Lung (tissue), 12 donors: ENCODE data around the gene TBC1D30. TPM values are rescaled to one million over a fixed set of nuclear protein-coding genes. Genes with fewer than 3 reads are reported as not detected.

Source experiments
- ATAC-seq: fragments of 200-7000 bp; cut with Tn5 transposase; one replicate; pipeline ENCODE4 v1.9.1; 2020; ENCODE audit warnings: moderate number of reproducible peaks; ENCODE audit not compliant: insufficient read depth, low FRiP score
- DNase-seq, 3 donors: peaks; one replicate each; pipeline ENCODE4 v3.0.0-alpha.2; 2013 to 2017
- H3K27ac ChIP-seq, 2 donors: one replicate each; pipeline ENCODE4 v1.5.1; 2013; ENCODE audit warnings: mild to moderate bottlenecking in 2 of 2, moderate library complexity in 2 of 2, control low read depth in 1 of 2, inconsistent platforms in 1 of 2, low read depth in 1 of 2, low read length in 1 of 2
- H3K27me3 ChIP-seq, 3 donors: one replicate each; pipeline ENCODE4 v1.5.1; 2013; ENCODE audit warnings: low read length in 2 of 3; ENCODE audit not compliant: control insufficient read depth in 3 of 3, insufficient read depth in 3 of 3
- H3K36me3 ChIP-seq, 4 donors: one replicate each; pipeline ENCODE4 v1.5.1; 2013; ENCODE audit warnings: low read length in 4 of 4, mild to moderate bottlenecking in 1 of 4, moderate library complexity in 1 of 4; ENCODE audit not compliant: control insufficient read depth in 4 of 4, insufficient read depth in 4 of 4
- H3K4me1 ChIP-seq, 5 donors: one replicate each; pipeline ENCODE4 v1.5.1; 2013; ENCODE audit warnings: low read length in 5 of 5, mild to moderate bottlenecking in 2 of 5, moderate library complexity in 1 of 5; ENCODE audit not compliant: control insufficient read depth in 5 of 5, insufficient read depth in 5 of 5
- H3K4me3 ChIP-seq: one replicate; pipeline ENCODE4 v1.5.1; 2013; ENCODE audit warnings: mild to moderate bottlenecking, control low read depth, moderate library complexity
- H3K9ac ChIP-seq, 2 donors: one replicate each; pipeline ENCODE4 v1.5.1; 2013; ENCODE audit warnings: low read length in 2 of 2, control low read depth in 1 of 2; ENCODE audit not compliant: insufficient read depth in 1 of 2
- H3K9me3 ChIP-seq, 4 donors: one replicate each; pipeline ENCODE4 v1.5.1; 2013; ENCODE audit warnings: low read length in 3 of 4, mild to moderate bottlenecking in 1 of 4, moderate library complexity in 1 of 4; ENCODE audit not compliant: control insufficient read depth in 4 of 4, insufficient read depth in 3 of 4
- CTCF ChIP-seq: IDR thresholded peaks from 2 replicates; pipeline ENCODE4 v1.5.1; 2012; ENCODE audit warnings: mild to moderate bottlenecking; ENCODE audit errors: control extremely low read depth, extremely low read depth
- WGBS, 2 donors: extraction: QIAGEN DNeasy Blood & Tissue Kit; methylation state at CpG; one replicate each; pipeline ENCODE4 v1.1.7; 2013; 5-methylcytosine and 5-hydroxymethylcytosine counted together
- polyA plus RNA-seq, 2 donors: library from polyadenylated mRNA; stranded (reverse); fragments of 200-250 nt; gene quantifications; one replicate each; pipeline ENCODE4 v1.2.1, GENCODE V29; 2013
- total RNA-seq, 2 donors: library from RNA; depleted of rRNA in 1 of 2; stranded (reverse); fragments of >200 nt in 1 of 2; gene quantifications; one replicate each; pipeline ENCODE4 v1.2.1, GENCODE V29; 2014 to 2021
- donor health status: control.
- donor health status: control.
- donor health status: Bipolar disorder and iron deficiency.
- donor health status: healthy.
- donor health status: DM: yes; HTN: yes; CAD: no.

Gene TBC1D30
- total and polyA plus RNA-seq, 4 donors = 3.3 to 15.7 (median 10.2) TPM

- no peak for TF ChIP-seq CTCF
- Histone ChIP-seq H3K4me1 (peaks cover 0 to 42% (median 11%) of the 10 kb centered on the region in 5 donors), H3K9ac (no peak overlapping the region), H3K27ac (no peak overlapping the region), H3K4me3 (no peak overlapping the region), H3K36me3 (no peaks in the 10 kb centered on the region), H3K9me3 (peaks cover 0 to 2% (median 0%) of the 10 kb centered on the region in 4 donors), H3K27me3 (no peaks in the 10 kb centered on the region)
- WGBS, 2 donors = 53 to 75% methylated on average over 1 of the region's 1 CpG
- DNase-seq = peak in 2 of 3 donors; percentile 58 to 63
- ATAC-seq = no peak
Measured at GRCh38 chr12:64916411-64917261, 92.2 kb downstream of the TBC1D30 start.

- no peak overlapping the region for H3K27ac ChIP-seq
- no peaks in the 10 kb centered on the region for H3K27me3 ChIP-seq
- DNase-seq (no peak), ATAC-seq (no peak)
- H3K36me3 ChIP-seq = no peaks in the 10 kb centered on the region
- 96% methylated on average over 2 of the region's 2 CpGs for WGBS, 2 donors
- H3K9me3 ChIP-seq = peaks cover 0 to 2% (median 0%) of the 10 kb centered on the region in 4 donors
- H3K4me3 ChIP-seq = no peak overlapping the region
- no peak overlapping the region for H3K9ac ChIP-seq
- TF ChIP-seq CTCF = no peak
- peaks cover 0 to 25% (median 7%) of the 10 kb centered on the region in 5 donors for H3K4me1 ChIP-seq
Measured at GRCh38 chr12:64918344-64918743, 93.9 kb downstream of the TBC1D30 start.

- no peak for TF ChIP-seq CTCF
- peaks cover 0 to 2% (median 0%) of the 10 kb centered on the region in 4 donors for H3K9me3 ChIP-seq
- no peak overlapping the region for H3K4me3 ChIP-seq
- DNase-seq (no peak), ATAC-seq (no peak)
- H3K36me3 ChIP-seq = no peaks in the 10 kb centered on the region
- no peak overlapping the region for H3K27ac ChIP-seq
- H3K9ac ChIP-seq = no peak overlapping the region
- 90 to 92% methylated on average over 2 of the region's 2 CpGs for WGBS, 2 donors
- H3K4me1 ChIP-seq = peaks cover 0 to 20% (median 2%) of the 10 kb centered on the region in 5 donors
- no peaks in the 10 kb centered on the region for H3K27me3 ChIP-seq
Measured at GRCh38 chr12:64918801-64919200, 94.4 kb downstream of the TBC1D30 start.
